Measurements from ENCODE around the gene ZIC4. TPM values are rescaled to one million over a fixed set of nuclear protein-coding genes. Genes with fewer than 3 reads are reported as not detected.

The ZIC4 gene
- total and polyA plus RNA-seq, 2 experiments from 2014 or later = not detected

DNA sequence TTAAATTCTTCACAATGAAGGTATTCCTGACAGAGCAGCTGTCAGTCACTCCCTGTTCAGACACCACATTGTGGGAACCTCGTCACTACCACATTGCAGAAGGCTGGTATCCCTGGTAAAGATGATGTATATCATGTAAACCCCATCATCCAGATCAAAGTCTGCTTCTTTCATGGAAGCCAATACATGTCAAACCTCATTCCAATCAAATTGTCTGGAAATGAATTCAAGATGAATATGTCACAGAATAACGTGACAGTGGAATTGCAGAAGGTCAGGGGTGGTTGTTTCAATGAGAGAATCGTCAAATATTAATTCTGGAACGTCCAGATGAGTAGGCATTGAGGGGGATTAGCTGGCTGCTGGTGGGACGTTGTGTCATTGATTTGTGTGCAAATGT, 4.2 kb downstream of the ZIC4 start:
- H3K9me2 ChIP-seq (ENCODE audit: insufficient read depth) = peaks cover 6% of the 10 kb centered on the region; the same call in 1 of the 2 replicates
- no peaks in the 10 kb centered on the region for H3K79me2 ChIP-seq (replicated peaks; ENCODE audit: insufficient read depth)
- H3K4me3 Mint-ChIP-seq = no peak overlapping the region
- no peaks in the 10 kb centered on the region; the same call in 1 of the 2 replicates for H4K20me1 ChIP-seq (replicated peaks; ENCODE audit: insufficient read depth)
- DNase-seq (ENCODE audit: low spot score) = no peak
- no peak overlapping the region for H2AFZ ChIP-seq
- H3K4me3 ChIP-seq = no peak overlapping the region
- ATAC-seq = no peak
- H3K36me3 Mint-ChIP-seq (ENCODE audit: low read depth) = no peaks in the 10 kb centered on the region
- H3K9me3 Mint-ChIP-seq = no peaks in the 10 kb centered on the region; the same call in 1 of the 3 replicates
- TF ChIP-seq CREB1 (CRISPR knock-in tag; IDR thresholded peaks at IDR 0.05; ENCODE audit: low read depth) = no peak
- TF ChIP-seq JUNB (IDR thresholded peaks at IDR 0.05; ENCODE audit: unreplicated experiment) = no peak
- TF ChIP-seq NANOG (IDR thresholded peaks at IDR 0.05; ENCODE audit: borderline replicate concordance) = no peak
- no peak for TF ChIP-seq ZNF331 (CRISPR knock-in tag; IDR thresholded peaks at IDR 0.05; ENCODE audit: low read depth)
- TF ChIP-seq, protein P1, sequence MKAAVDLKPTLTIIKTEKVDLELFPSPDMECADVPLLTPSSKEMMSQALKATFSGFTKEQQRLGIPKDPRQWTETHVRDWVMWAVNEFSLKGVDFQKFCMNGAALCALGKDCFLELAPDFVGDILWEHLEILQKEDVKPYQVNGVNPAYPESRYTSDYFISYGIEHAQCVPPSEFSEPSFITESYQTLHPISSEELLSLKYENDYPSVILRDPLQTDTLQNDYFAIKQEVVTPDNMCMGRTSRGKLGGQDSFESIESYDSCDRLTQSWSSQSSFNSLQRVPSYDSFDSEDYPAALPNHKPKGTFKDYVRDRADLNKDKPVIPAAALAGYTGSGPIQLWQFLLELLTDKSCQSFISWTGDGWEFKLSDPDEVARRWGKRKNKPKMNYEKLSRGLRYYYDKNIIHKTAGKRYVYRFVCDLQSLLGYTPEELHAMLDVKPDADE (IDR thresholded peaks at IDR 0.05) = no peak
- H3K27ac Mint-ChIP-seq = no peak overlapping the region
- peaks cover 100% of the 10 kb centered on the region for H3K27me3 ChIP-seq (ENCODE audit: insufficient read depth)
- peak overlapping the region; percentile 95 for H3K4me2 ChIP-seq
- peaks cover 79% of the 10 kb centered on the region for H3K4me1 ChIP-seq (ENCODE audit: insufficient read depth)
- peaks cover 73% of the 10 kb centered on the region for H3K4me1 Mint-ChIP-seq
- H3K36me3 ChIP-seq (ENCODE audit: insufficient read depth) = no peaks in the 10 kb centered on the region
- peaks cover 38% of the 10 kb centered on the region for H3F3A ChIP-seq (replicated peaks; ENCODE audit: low read depth)
- H3K27ac ChIP-seq (ENCODE audit: low read depth) = no peak overlapping the region
- peaks cover 99% of the 10 kb centered on the region for H3K27me3 Mint-ChIP-seq (ENCODE audit: insufficient read depth, low read depth, poor library complexity)

DNA sequence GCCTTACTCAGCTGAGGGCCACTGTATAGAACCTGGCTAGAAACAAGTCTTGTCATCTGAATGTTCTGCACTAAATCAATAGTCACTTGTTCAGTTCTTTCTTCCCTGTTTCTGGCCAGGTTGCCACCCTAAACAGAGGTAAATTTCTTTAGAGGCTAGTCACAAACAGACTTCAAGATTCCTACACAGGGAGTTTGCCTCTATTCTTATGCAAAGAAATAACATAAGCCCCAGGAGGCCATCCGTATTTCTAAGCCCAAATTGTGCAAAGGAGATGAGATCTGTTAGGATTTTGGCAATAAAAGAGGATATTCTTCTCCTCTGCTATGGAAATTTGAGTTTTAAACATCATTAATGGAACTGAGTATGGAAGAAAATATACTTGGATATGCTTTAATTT, 4.9 kb downstream of the ZIC4 start:
- H3K4me3 Mint-ChIP-seq = no peak overlapping the region
- H3K9me2 ChIP-seq (ENCODE audit: insufficient read depth) = peaks cover 6% of the 10 kb centered on the region; the same call in 1 of the 2 replicates

More for the DNA sequence above, 4.9 kb downstream of the ZIC4 start:
- Mint-ChIP-seq H3K9me3 (no peaks in the 10 kb centered on the region; the same call in 1 of the 3 replicates), H3K36me3 (ENCODE audit: low read depth) (no peaks in the 10 kb centered on the region), H3K4me1 (peaks cover 71% of the 10 kb centered on the region), H3K27ac (no peak overlapping the region), H3K27me3 (ENCODE audit: insufficient read depth, low read depth, poor library complexity) (peaks cover 99% of the 10 kb centered on the region)
- DNase-seq (ENCODE audit: low spot score) (peak; percentile 55), ATAC-seq (no peak)
- H3K27me3 ChIP-seq (ENCODE audit: insufficient read depth) = peaks cover 100% of the 10 kb centered on the region
- no peaks in the 10 kb centered on the region; the same call in 1 of the 2 replicates for H4K20me1 ChIP-seq (replicated peaks; ENCODE audit: insufficient read depth)
- no peaks in the 10 kb centered on the region for H3K36me3 ChIP-seq (ENCODE audit: insufficient read depth)
- H3K4me1 ChIP-seq (ENCODE audit: insufficient read depth) = peaks cover 78% of the 10 kb centered on the region
- peaks cover 34% of the 10 kb centered on the region for H3F3A ChIP-seq (replicated peaks; ENCODE audit: low read depth)
- H3K4me3 ChIP-seq = no peak overlapping the region
- no peak overlapping the region for H2AFZ ChIP-seq
- H3K4me2 ChIP-seq = peak overlapping the region; percentile 95
- no peak overlapping the region for H3K27ac ChIP-seq (ENCODE audit: low read depth)
- TF ChIP-seq EZH2phosphoT487 (IDR thresholded peaks at IDR 0.05; ENCODE audit: unreplicated experiment) = no peak
- TF ChIP-seq EZH2 (IDR thresholded peaks at IDR 0.05; ENCODE audit: low read depth, unreplicated experiment) = no peak
- no peak for TF ChIP-seq ZNF114 (CRISPR knock-in tag; IDR thresholded peaks at IDR 0.05)
- TF ChIP-seq, protein P1 (IDR thresholded peaks at IDR 0.05) = no peak
- TF ChIP-seq, protein P2, sequence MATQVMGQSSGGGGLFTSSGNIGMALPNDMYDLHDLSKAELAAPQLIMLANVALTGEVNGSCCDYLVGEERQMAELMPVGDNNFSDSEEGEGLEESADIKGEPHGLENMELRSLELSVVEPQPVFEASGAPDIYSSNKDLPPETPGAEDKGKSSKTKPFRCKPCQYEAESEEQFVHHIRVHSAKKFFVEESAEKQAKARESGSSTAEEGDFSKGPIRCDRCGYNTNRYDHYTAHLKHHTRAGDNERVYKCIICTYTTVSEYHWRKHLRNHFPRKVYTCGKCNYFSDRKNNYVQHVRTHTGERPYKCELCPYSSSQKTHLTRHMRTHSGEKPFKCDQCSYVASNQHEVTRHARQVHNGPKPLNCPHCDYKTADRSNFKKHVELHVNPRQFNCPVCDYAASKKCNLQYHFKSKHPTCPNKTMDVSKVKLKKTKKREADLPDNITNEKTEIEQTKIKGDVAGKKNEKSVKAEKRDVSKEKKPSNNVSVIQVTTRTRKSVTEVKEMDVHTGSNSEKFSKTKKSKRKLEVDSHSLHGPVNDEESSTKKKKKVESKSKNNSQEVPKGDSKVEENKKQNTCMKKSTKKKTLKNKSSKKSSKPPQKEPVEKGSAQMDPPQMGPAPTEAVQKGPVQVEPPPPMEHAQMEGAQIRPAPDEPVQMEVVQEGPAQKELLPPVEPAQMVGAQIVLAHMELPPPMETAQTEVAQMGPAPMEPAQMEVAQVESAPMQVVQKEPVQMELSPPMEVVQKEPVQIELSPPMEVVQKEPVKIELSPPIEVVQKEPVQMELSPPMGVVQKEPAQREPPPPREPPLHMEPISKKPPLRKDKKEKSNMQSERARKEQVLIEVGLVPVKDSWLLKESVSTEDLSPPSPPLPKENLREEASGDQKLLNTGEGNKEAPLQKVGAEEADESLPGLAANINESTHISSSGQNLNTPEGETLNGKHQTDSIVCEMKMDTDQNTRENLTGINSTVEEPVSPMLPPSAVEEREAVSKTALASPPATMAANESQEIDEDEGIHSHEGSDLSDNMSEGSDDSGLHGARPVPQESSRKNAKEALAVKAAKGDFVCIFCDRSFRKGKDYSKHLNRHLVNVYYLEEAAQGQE (IDR thresholded peaks at IDR 0.05; ENCODE audit: unreplicated experiment) = no peak
- TF ChIP-seq CTCF (conservative IDR thresholded peaks at IDR 0.05; ENCODE audit: low read depth in 2 of 2) = no peak
- no peaks in the 10 kb centered on the region for H3K79me2 ChIP-seq (replicated peaks; ENCODE audit: insufficient read depth)

Data from GM23338 (cell line).